ENCODE measurements around the gene PITHD1.
"Not testable (repeated sequence)": the region's sequence is repeated elsewhere in the genome, so short reads cannot be mapped to it uniquely, and the experiment has no call there.

PITHD1 gene

GRCh38 chr1:23777979-23778814 is at the start of gene PITHD1:
Gene PITHD1, plus strand, starts transcription at chr1:23778418. Its CDS starts 98 bp downstream, at chr1:23778516.
- peak; percentile 85 to 88 for DNase-seq

GRCh38 chr1:23732363-23733224 is 45.6 kb upstream of the PITHD1 start:
- DNase-seq: no peak

- DNase-seq: not testable (repeated sequence)
Observed at GRCh38 chr1:23733281-23733680, 44.9 kb upstream of the PITHD1 start.

- no peak for DNase-seq
Observed at GRCh38 chr1:23736437-23737134, 41.6 kb upstream of the PITHD1 start.

- DNase-seq: no peak
Observed at GRCh38 chr1:23741609-23742008, 36.6 kb upstream of the PITHD1 start.

- no peak for DNase-seq
Observed at GRCh38 chr1:23742670-23743286, 35.4 kb upstream of the PITHD1 start.

- DNase-seq: peak; percentile 66 to 80
Observed at GRCh38 chr1:23743287-23744152, 34.7 kb upstream of the PITHD1 start, which contains the start of gene ELOA. Gene ELOA, plus strand, starts transcription at chr1:23743471. Its CDS starts 33 bp downstream, at chr1:23743504.

- peak in 1 of 2 donors; percentile 44 for DNase-seq
Observed at GRCh38 chr1:23745515-23745914, 32.7 kb upstream of the PITHD1 start.

- DNase-seq: no peak
Observed at GRCh38 chr1:23748016-23748415, 30.2 kb upstream of the PITHD1 start.

GRCh38 chr1:23751050-23751814 is 27.0 kb upstream of the PITHD1 start:
- peak; percentile 48 to 59 for DNase-seq

GRCh38 chr1:23751815-23752200 is 26.4 kb upstream of the PITHD1 start:
- DNase-seq: no peak

GRCh38 chr1:23752909-23753308 is 25.3 kb upstream of the PITHD1 start:
- no peak for DNase-seq

GRCh38 chr1:23756676-23757075 is 21.5 kb upstream of the PITHD1 start:
- no peak for DNase-seq

- DNase-seq: no peak
Observed at GRCh38 chr1:23757812-23758211, 20.4 kb upstream of the PITHD1 start.

- DNase-seq: no peak
Observed at GRCh38 chr1:23759277-23759676, 18.9 kb upstream of the PITHD1 start.

GRCh38 chr1:23763041-23763577 is 15.1 kb upstream of the PITHD1 start:
- no peak for DNase-seq

- DNase-seq: no peak
Observed at GRCh38 chr1:23768733-23769132, 9.5 kb upstream of the PITHD1 start.

- peak; percentile 82 to 87 for DNase-seq
Observed at GRCh38 chr1:23772049-23772853, 6.0 kb upstream of the PITHD1 start.

GRCh38 chr1:23772854-23773242 is 5.4 kb upstream of the PITHD1 start:
- DNase-seq: no peak
